Panc1 (cell line): ENCODE measurements around the gene POU3F2. TPM values are rescaled to one million over a fixed set of nuclear protein-coding genes. Genes with fewer than 3 reads are reported as not detected.

Source experiments
- ATAC-seq: fragments of 200-7000 bp; cut with Tn5 transposase; 2 replicates; pipeline ENCODE4 v1.9.1; 2020; ENCODE audit warnings: mild to moderate bottlenecking, moderate library complexity
- BruUV-seq: library from RNA; stranded (reverse); fragments of 400-500 nt; replicated peaks from 2 replicates; lab custom pipeline; 2021; lab: Mats Ljungman, UMichigan
- CTCF ChIA-PET: fragments of 300-600 bp; sonication (Branson Sonifier 250); formaldehyde crosslinking; loops from one replicate; lab custom pipeline; 2022; ENCODE audit warnings: antibody characterized with exemption; lab: Charles Lee
- POLR2A ChIA-PET: fragments of 300-600 bp; sonication (Branson Sonifier 250); formaldehyde crosslinking; loops from one replicate; lab custom pipeline; 2022; ENCODE audit warnings: antibody characterized with exemption; lab: Charles Lee
- DNase-seq: peaks from one replicate; pipeline ENCODE4 v3.0.0-alpha.2; 2010; ENCODE audit warnings: low read depth, low spot score
- H3K27ac ChIP-seq: 2 replicates; pipeline ENCODE4 v1.5.1; 2011; ENCODE audit warnings: mild to moderate bottlenecking, low read length, inconsistent platforms
- H3K27me3 ChIP-seq: fragments of 200-500 bp; sonication (Bioruptor generic); 2 replicates; pipeline ENCODE4 v1.6.0; 2014; ENCODE audit warnings: low read length, inconsistent platforms; ENCODE audit not compliant: control insufficient read depth, insufficient read depth
- H3K36me3 ChIP-seq: fragments of 200-500 bp; sonication (Bioruptor generic); 2 replicates; pipeline ENCODE4 v1.5.1; 2014; ENCODE audit warnings: inconsistent platforms, mild to moderate bottlenecking, low read length, moderate library complexity; ENCODE audit not compliant: control insufficient read depth, insufficient read depth
- H3K4me1 ChIP-seq: 2 replicates; pipeline ENCODE4 v1.5.1; 2011; ENCODE audit warnings: inconsistent platforms, mild to moderate bottlenecking, low read length, moderate library complexity; ENCODE audit not compliant: control insufficient read depth, insufficient read depth
- H3K4me3 ChIP-seq, 2 experiments: 2 replicates each; pipeline ENCODE4 v1.5.1; 2011 to 2012; ENCODE audit warnings: low read depth in 2 of 2, low read length in 2 of 2, mild to moderate bottlenecking in 2 of 2, inconsistent platforms in 1 of 2, moderate library complexity in 1 of 2
- H3K9me3 ChIP-seq: fragments of 200-500 bp; sonication (Bioruptor generic); 2 replicates; pipeline ENCODE4 v1.5.1; 2014; ENCODE audit warnings: low read depth, mild to moderate bottlenecking, inconsistent platforms, low read length, moderate library complexity; ENCODE audit not compliant: control insufficient read depth, insufficient read depth
- POLR2AphosphoS5 ChIP-seq: IDR thresholded peaks from 2 replicates; pipeline ENCODE4 v1.6.1; 2012; ENCODE audit warnings: mild to moderate bottlenecking, low read depth, low read length, moderate library complexity
- SIN3A ChIP-seq: IDR thresholded peaks from 2 replicates; pipeline ENCODE4 v1.6.1; 2012; ENCODE audit warnings: low read depth, mild to moderate bottlenecking, low read length, moderate library complexity, borderline replicate concordance; ENCODE audit not compliant: insufficient read depth
- TCF7L2 ChIP-seq: IDR thresholded peaks from 2 replicates; pipeline ENCODE4 v1.6.1; 2011; ENCODE audit warnings: mild to moderate bottlenecking, low read depth, low read length, inconsistent platforms
- in situ Hi-C: cut with HindIII; loops from 2 replicates; pipeline ENCODE4 v1.10.0; 2016; ENCODE audit warnings: low sequenced_read_pairs, low pct_unique_long_range_greater_than_20kb
- intact Hi-C: fragments of 100-400 bp; cut with micrococcal nuclease; formaldehyde crosslinking; loops from one replicate; pipeline ENCODE4 v1.10.0; 2022; ENCODE audit not compliant: unreplicated experiment
- total RNA-seq: library from RNA; stranded (reverse); gene quantifications from one replicate; pipeline ENCODE4 v1.2.1, GENCODE V29; 2021; ENCODE audit not compliant: unreplicated experiment
- TF ChIP-seq, protein P1 (sequence below), 2 experiments: IDR thresholded peaks; 2 replicates each; pipeline ENCODE4 v1.6.1; 2011 to 2012; ENCODE audit warnings: low read depth in 2 of 2, control low read depth in 1 of 2, low read length in 1 of 2, mild to moderate bottlenecking in 1 of 2, moderate library complexity in 1 of 2; ENCODE audit not compliant: insufficient read depth in 1 of 2
- TF ChIP-seq, protein P2 (sequence below): fragments of 450-650 bp; IDR thresholded peaks from 2 replicates; pipeline ENCODE4 v1.5.1; 2017; ENCODE audit warnings: mild to moderate bottlenecking

Gene POU3F2
- total RNA-seq, 1 experiment from 2014 or later, result not detected

DNA sequence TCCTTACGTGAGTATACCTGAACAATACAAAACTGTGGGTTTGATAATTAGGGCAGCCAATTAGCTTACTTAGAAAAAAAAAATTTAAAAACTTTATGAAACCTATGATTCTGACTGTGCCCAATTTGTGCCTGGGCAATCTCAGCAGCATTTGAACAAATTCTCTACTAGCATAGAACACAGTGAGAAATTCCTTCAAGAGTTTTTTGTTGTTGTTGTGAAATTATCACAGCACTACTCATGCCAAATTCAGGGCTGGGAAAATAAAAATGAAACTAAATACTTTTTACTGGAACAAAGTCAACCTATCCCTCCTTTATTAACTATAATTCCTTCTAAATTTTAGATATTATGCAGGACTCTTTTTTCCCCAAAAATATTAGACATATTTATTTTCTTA is 42.9 kb downstream of the POU3F2 start:
- no peak for ATAC-seq
- no peaks in the 10 kb centered on the region for H3K36me3 ChIP-seq
- ChIA-PET POLR2A (no interaction called here), CTCF (no interaction called here)
- TF ChIP-seq TCF7L2, result no peak
- TF ChIP-seq, protein P1, sequence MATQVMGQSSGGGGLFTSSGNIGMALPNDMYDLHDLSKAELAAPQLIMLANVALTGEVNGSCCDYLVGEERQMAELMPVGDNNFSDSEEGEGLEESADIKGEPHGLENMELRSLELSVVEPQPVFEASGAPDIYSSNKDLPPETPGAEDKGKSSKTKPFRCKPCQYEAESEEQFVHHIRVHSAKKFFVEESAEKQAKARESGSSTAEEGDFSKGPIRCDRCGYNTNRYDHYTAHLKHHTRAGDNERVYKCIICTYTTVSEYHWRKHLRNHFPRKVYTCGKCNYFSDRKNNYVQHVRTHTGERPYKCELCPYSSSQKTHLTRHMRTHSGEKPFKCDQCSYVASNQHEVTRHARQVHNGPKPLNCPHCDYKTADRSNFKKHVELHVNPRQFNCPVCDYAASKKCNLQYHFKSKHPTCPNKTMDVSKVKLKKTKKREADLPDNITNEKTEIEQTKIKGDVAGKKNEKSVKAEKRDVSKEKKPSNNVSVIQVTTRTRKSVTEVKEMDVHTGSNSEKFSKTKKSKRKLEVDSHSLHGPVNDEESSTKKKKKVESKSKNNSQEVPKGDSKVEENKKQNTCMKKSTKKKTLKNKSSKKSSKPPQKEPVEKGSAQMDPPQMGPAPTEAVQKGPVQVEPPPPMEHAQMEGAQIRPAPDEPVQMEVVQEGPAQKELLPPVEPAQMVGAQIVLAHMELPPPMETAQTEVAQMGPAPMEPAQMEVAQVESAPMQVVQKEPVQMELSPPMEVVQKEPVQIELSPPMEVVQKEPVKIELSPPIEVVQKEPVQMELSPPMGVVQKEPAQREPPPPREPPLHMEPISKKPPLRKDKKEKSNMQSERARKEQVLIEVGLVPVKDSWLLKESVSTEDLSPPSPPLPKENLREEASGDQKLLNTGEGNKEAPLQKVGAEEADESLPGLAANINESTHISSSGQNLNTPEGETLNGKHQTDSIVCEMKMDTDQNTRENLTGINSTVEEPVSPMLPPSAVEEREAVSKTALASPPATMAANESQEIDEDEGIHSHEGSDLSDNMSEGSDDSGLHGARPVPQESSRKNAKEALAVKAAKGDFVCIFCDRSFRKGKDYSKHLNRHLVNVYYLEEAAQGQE (IDR thresholded peaks at IDR 0.05; ENCODE audit: insufficient read depth in 1 of 2, low read depth in 2 of 2, low read length in 1 of 2), result no peak
- no peak for TF ChIP-seq POLR2AphosphoS5
- no peak for TF ChIP-seq SIN3A
- TF ChIP-seq, protein P2, sequence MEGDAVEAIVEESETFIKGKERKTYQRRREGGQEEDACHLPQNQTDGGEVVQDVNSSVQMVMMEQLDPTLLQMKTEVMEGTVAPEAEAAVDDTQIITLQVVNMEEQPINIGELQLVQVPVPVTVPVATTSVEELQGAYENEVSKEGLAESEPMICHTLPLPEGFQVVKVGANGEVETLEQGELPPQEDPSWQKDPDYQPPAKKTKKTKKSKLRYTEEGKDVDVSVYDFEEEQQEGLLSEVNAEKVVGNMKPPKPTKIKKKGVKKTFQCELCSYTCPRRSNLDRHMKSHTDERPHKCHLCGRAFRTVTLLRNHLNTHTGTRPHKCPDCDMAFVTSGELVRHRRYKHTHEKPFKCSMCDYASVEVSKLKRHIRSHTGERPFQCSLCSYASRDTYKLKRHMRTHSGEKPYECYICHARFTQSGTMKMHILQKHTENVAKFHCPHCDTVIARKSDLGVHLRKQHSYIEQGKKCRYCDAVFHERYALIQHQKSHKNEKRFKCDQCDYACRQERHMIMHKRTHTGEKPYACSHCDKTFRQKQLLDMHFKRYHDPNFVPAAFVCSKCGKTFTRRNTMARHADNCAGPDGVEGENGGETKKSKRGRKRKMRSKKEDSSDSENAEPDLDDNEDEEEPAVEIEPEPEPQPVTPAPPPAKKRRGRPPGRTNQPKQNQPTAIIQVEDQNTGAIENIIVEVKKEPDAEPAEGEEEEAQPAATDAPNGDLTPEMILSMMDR, result no peak
- H3K9me3 ChIP-seq, result no peaks in the 10 kb centered on the region
- H3K4me3 ChIP-seq, result no peak overlapping the region
- no peaks in the 10 kb centered on the region for H3K4me1 ChIP-seq
- in situ Hi-C loops, result no loop called here
- DNase-seq, result no peak
- intact Hi-C loops, result no loop called here
- H3K27me3 ChIP-seq, result no peaks in the 10 kb centered on the region
- H3K27ac ChIP-seq, result no peak overlapping the region
- BruUV-seq, result no TSS peak

DNA sequence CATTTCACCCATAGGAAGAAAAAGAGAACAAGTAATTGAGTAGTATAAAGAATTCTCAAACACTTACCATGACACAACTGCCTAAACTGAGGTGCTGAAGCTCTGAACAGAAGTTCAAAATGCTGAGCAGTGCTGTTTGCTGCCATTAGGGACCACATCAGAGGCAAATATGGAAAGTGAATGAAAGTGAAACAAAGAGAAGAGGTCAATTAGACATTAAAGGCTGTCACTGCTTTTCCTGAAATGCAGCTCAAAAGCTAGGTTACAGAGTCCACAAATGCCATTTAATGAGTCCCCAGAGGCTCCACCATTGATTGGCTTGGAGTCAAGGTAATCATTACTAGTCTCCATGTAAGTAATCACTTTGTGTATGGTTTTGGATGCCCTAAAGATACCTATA is 46.1 kb downstream of the POU3F2 start:
- H3K4me3 ChIP-seq, result no peak overlapping the region
- H3K36me3 ChIP-seq, result no peaks in the 10 kb centered on the region; the same call in 1 of the 2 replicates
- ATAC-seq (no peak), DNase-seq (no peak)
- no peaks in the 10 kb centered on the region for H3K27me3 ChIP-seq
- TF ChIP-seq TCF7L2, result no peak
- TF ChIP-seq, protein P2, result no peak
- no peak for TF ChIP-seq POLR2AphosphoS5
- TF ChIP-seq, protein P1 (IDR thresholded peaks at IDR 0.05; ENCODE audit: insufficient read depth in 1 of 2, low read depth in 2 of 2, low read length in 1 of 2), result no peak
- no peak for TF ChIP-seq SIN3A
- ChIA-PET POLR2A (interaction anchor here (0.6 kb wide), 1 partner anchor 151 kb away, joined by 4 read pairs; no protein-coding TSS in a partner anchor), CTCF (no interaction called here)
- intact Hi-C loops, result no loop called here
- no peaks in the 10 kb centered on the region for H3K9me3 ChIP-seq
- no TSS peak for BruUV-seq
- no peaks in the 10 kb centered on the region for H3K4me1 ChIP-seq
- in situ Hi-C loops, result no loop called here
- no peak overlapping the region for H3K27ac ChIP-seq
